ENCODE results near the gene VPS9D1.

The VPS9D1 gene

GRCh38 chr16:89739383-89739782 is 18.7 kb upstream of the VPS9D1 start:
- no peaks in the 10 kb centered on the region for H3K27me3 ChIP-seq (ENCODE audit: insufficient read depth, insufficient read length)
- H3K4me1 ChIP-seq (ENCODE audit: insufficient read depth, insufficient read length), result peaks cover 3% of the 10 kb centered on the region
- TF ChIP-seq SUZ12 (IDR thresholded peaks at IDR 0.05; ENCODE audit: extremely low read depth, insufficient read depth, insufficient read length) (no peak), YY1 (IDR thresholded peaks at IDR 0.05; ENCODE audit: insufficient read depth, insufficient read length) (no peak)
- no peak overlapping the region for H3K4me3 ChIP-seq (ENCODE audit: insufficient read length, low read depth)
- H3K36me3 ChIP-seq (ENCODE audit: insufficient read depth, insufficient read length, low read length), result peaks cover 94% of the 10 kb centered on the region
- no peak overlapping the region for H3K9ac ChIP-seq (ENCODE audit: insufficient read length, low read depth)
- DNase-seq (ENCODE audit: low read depth, low spot score), result no peak
- no peaks in the 10 kb centered on the region for H3K9me3 ChIP-seq (ENCODE audit: insufficient read depth, low read length)

- Histone ChIP-seq H3K4me3 (ENCODE audit: insufficient read length, low read depth) (no peak overlapping the region), H3K36me3 (ENCODE audit: insufficient read depth, insufficient read length, low read length) (peaks cover 94% of the 10 kb centered on the region), H3K9me3 (ENCODE audit: insufficient read depth, low read length) (no peaks in the 10 kb centered on the region), H3K9ac (ENCODE audit: insufficient read length, low read depth) (no peak overlapping the region), H3K27me3 (ENCODE audit: insufficient read depth, insufficient read length) (no peaks in the 10 kb centered on the region), H3K4me1 (ENCODE audit: insufficient read depth, insufficient read length) (peaks cover 3% of the 10 kb centered on the region)
- TF ChIP-seq YY1 (IDR thresholded peaks at IDR 0.05; ENCODE audit: insufficient read depth, insufficient read length), result no peak
- TF ChIP-seq ZNF274 (IDR thresholded peaks at IDR 0.05; ENCODE audit: low read depth, low read length), result no peak
- no peak for TF ChIP-seq SUZ12 (IDR thresholded peaks at IDR 0.05; ENCODE audit: extremely low read depth, insufficient read depth, insufficient read length)
- no peak for DNase-seq (ENCODE audit: low read depth, low spot score)
Observed at GRCh38 chr16:89738538-89739317, 18.0 kb upstream of the VPS9D1 start.

GRCh38 chr16:89738072-89738377 is 17.3 kb upstream of the VPS9D1 start:
- Histone ChIP-seq H3K27me3 (ENCODE audit: insufficient read depth, insufficient read length) (no peaks in the 10 kb centered on the region), H3K36me3 (ENCODE audit: insufficient read depth, insufficient read length, low read length) (peaks cover 94% of the 10 kb centered on the region), H3K4me1 (ENCODE audit: insufficient read depth, insufficient read length) (peaks cover 6% of the 10 kb centered on the region), H3K9ac (ENCODE audit: insufficient read length, low read depth) (no peak overlapping the region), H3K9me3 (ENCODE audit: insufficient read depth, low read length) (no peaks in the 10 kb centered on the region), H3K4me3 (ENCODE audit: insufficient read length, low read depth) (no peak overlapping the region)
- TF ChIP-seq SUZ12 (IDR thresholded peaks at IDR 0.05; ENCODE audit: extremely low read depth, insufficient read depth, insufficient read length), result no peak
- TF ChIP-seq YY1 (IDR thresholded peaks at IDR 0.05; ENCODE audit: insufficient read depth, insufficient read length), result no peak
- no peak for TF ChIP-seq ZNF274 (IDR thresholded peaks at IDR 0.05; ENCODE audit: low read depth, low read length)
- no peak for DNase-seq (ENCODE audit: low read depth, low spot score)

GRCh38 chr16:89737341-89738071 is 16.8 kb upstream of the VPS9D1 start:
- no peak for DNase-seq (ENCODE audit: low read depth, low spot score)
- Histone ChIP-seq H3K9ac (ENCODE audit: insufficient read length, low read depth) (no peak overlapping the region), H3K4me1 (ENCODE audit: insufficient read depth, insufficient read length) (peaks cover 6% of the 10 kb centered on the region), H3K4me3 (ENCODE audit: insufficient read length, low read depth) (no peak overlapping the region), H3K27me3 (ENCODE audit: insufficient read depth, insufficient read length) (no peaks in the 10 kb centered on the region), H3K36me3 (ENCODE audit: insufficient read depth, insufficient read length, low read length) (peaks cover 94% of the 10 kb centered on the region), H3K9me3 (ENCODE audit: insufficient read depth, low read length) (no peaks in the 10 kb centered on the region)
- TF ChIP-seq ZNF274 (IDR thresholded peaks at IDR 0.05; ENCODE audit: low read depth, low read length), result no peak
- TF ChIP-seq YY1 (IDR thresholded peaks at IDR 0.05; ENCODE audit: insufficient read depth, insufficient read length), result no peak
- no peak for TF ChIP-seq SUZ12 (IDR thresholded peaks at IDR 0.05; ENCODE audit: extremely low read depth, insufficient read depth, insufficient read length)

DNA sequence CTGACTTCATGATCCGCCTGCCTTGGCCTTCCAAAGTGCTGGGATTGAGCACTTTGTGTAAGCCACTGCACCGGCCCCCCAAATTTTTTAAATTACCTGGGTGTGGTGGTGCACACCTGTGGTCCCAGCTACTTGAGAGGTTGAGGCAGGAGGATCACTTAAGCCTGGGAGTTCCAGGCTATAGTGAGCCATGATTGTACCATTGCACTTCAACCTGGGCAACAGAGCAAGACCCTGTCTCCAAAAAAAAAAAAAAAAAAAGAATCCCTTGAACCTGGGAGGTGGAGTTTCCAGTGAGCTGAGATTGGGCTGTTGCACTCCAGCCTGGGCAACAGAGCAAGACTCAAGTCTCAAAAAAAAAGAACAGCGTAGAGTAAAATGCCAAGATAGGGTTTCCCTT is 15.9 kb upstream of the VPS9D1 start:
- Histone ChIP-seq H3K4me3 (ENCODE audit: insufficient read length, low read depth) (no peak overlapping the region), H3K9me3 (ENCODE audit: insufficient read depth, low read length) (no peaks in the 10 kb centered on the region), H3K9ac (ENCODE audit: insufficient read length, low read depth) (no peak overlapping the region), H3K4me1 (ENCODE audit: insufficient read depth, insufficient read length) (peaks cover 4% of the 10 kb centered on the region), H3K27me3 (ENCODE audit: insufficient read depth, insufficient read length) (no peaks in the 10 kb centered on the region), H3K36me3 (ENCODE audit: insufficient read depth, insufficient read length, low read length) (peaks cover 96% of the 10 kb centered on the region)
- DNase-seq (ENCODE audit: low read depth, low spot score), result no peak
- no peak for TF ChIP-seq ZNF274 (IDR thresholded peaks at IDR 0.05; ENCODE audit: low read depth, low read length)
- no peak for TF ChIP-seq YY1 (IDR thresholded peaks at IDR 0.05; ENCODE audit: insufficient read depth, insufficient read length)
- no peak for TF ChIP-seq SUZ12 (IDR thresholded peaks at IDR 0.05; ENCODE audit: extremely low read depth, insufficient read depth, insufficient read length)

DNA sequence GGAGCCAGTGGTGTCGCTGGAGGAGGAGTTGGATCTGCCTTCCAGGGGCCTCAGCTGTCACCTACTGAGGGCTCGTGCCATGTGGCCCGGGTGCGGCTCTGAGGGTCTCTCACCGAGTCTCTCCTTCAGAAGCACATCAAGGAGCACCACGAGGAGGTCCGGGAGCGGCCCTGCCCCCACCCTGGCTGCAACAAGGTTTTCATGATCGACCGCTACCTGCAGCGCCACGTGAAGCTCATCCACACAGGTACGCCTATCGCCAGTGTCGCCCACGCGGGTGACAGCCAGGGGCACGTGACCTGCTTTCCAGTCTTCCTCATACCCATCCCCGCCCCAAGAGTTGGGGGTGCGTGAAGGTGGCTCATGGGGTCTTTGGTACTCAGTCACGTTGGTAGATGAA is 13.1 kb upstream of the VPS9D1 start:
- no peak for DNase-seq (ENCODE audit: low read depth, low spot score)
- peaks cover 96% of the 10 kb centered on the region for H3K36me3 ChIP-seq (ENCODE audit: insufficient read depth, insufficient read length, low read length)
- no peak for TF ChIP-seq ZNF274 (IDR thresholded peaks at IDR 0.05; ENCODE audit: low read depth, low read length)
- no peak for TF ChIP-seq YY1 (IDR thresholded peaks at IDR 0.05; ENCODE audit: insufficient read depth, insufficient read length)
- TF ChIP-seq SUZ12 (IDR thresholded peaks at IDR 0.05; ENCODE audit: extremely low read depth, insufficient read depth, insufficient read length), result no peak
- peaks cover 19% of the 10 kb centered on the region for H3K4me1 ChIP-seq (ENCODE audit: insufficient read depth, insufficient read length)
- no peaks in the 10 kb centered on the region for H3K9me3 ChIP-seq (ENCODE audit: insufficient read depth, low read length)
- no peak overlapping the region for H3K4me3 ChIP-seq (ENCODE audit: insufficient read length, low read depth)
- no peaks in the 10 kb centered on the region for H3K27me3 ChIP-seq (ENCODE audit: insufficient read depth, insufficient read length)
- H3K9ac ChIP-seq (ENCODE audit: insufficient read length, low read depth), result no peak overlapping the region

DNA sequence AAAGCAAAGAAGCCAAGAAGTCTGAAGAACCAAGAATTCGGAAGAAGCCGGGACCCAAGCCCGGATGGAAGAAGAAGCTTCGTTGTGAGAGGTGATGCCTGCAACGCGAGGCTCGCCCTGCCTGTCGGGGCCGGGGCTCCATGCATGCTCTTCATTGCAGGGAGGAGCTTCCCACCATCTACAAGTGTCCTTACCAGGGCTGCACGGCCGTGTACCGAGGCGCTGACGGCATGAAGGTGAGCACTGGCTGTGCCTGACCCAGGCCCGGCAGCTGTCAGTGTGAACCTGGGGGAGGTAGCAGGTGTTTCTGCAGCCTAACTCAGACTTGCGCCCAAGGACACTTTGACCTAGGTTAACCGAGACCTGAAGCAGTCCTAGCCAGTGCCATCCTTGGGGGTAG is 12.6 kb upstream of the VPS9D1 start:
- Histone ChIP-seq H3K9ac (ENCODE audit: insufficient read length, low read depth) (no peak overlapping the region), H3K4me1 (ENCODE audit: insufficient read depth, insufficient read length) (peaks cover 19% of the 10 kb centered on the region), H3K4me3 (ENCODE audit: insufficient read length, low read depth) (no peak overlapping the region), H3K9me3 (ENCODE audit: insufficient read depth, low read length) (no peaks in the 10 kb centered on the region), H3K27me3 (ENCODE audit: insufficient read depth, insufficient read length) (no peaks in the 10 kb centered on the region), H3K36me3 (ENCODE audit: insufficient read depth, insufficient read length, low read length) (peaks cover 95% of the 10 kb centered on the region)
- TF ChIP-seq YY1 (IDR thresholded peaks at IDR 0.05; ENCODE audit: insufficient read depth, insufficient read length) (no peak), ZNF274 (IDR thresholded peaks at IDR 0.05; ENCODE audit: low read depth, low read length) (no peak), SUZ12 (IDR thresholded peaks at IDR 0.05; ENCODE audit: extremely low read depth, insufficient read depth, insufficient read length) (no peak)
- no peak for DNase-seq (ENCODE audit: low read depth, low spot score)

Data from NT2/D1 (cell line).